BLaER1 (cell line): ENCODE measurements around the gene TEAD3.

Experiments
- H3K27ac ChIP-seq: shearing (Covaris generic); formaldehyde crosslinking; 2 replicates; pipeline ENCODE4 v1.8.1; 2022
- H3K27me3 ChIP-seq: shearing (Covaris generic); formaldehyde crosslinking; 2 replicates; pipeline ENCODE4 v1.8.1; 2022
- H3K36me3 ChIP-seq: shearing (Covaris generic); formaldehyde crosslinking; 2 replicates; pipeline ENCODE4 v1.8.1; 2022
- H3K4me1 ChIP-seq: shearing (Covaris generic); formaldehyde crosslinking; 2 replicates; pipeline ENCODE4 v1.8.1; 2022
- H3K4me2 ChIP-seq: shearing (Covaris generic); formaldehyde crosslinking; 2 replicates; pipeline ENCODE4 v1.8.1; 2022
- H3K4me3 ChIP-seq: shearing (Covaris generic); formaldehyde crosslinking; 2 replicates; pipeline ENCODE4 v1.8.1; 2022
- H3K9ac ChIP-seq: shearing (Covaris generic); formaldehyde crosslinking; 2 replicates; pipeline ENCODE4 v1.8.1; 2022
- H3K9me3 ChIP-seq: shearing (Covaris generic); formaldehyde crosslinking; 2 replicates; pipeline ENCODE4 v1.8.1; 2022
- H4K20me1 ChIP-seq: shearing (Covaris generic); formaldehyde crosslinking; 2 replicates; pipeline ENCODE4 v1.8.1; 2022
- Cebpa-rat ChIP-seq: shearing (Covaris generic); IDR thresholded peaks from 2 replicates; pipeline ENCODE4 v1.8.1; 2022

TEAD3 gene

DNA sequence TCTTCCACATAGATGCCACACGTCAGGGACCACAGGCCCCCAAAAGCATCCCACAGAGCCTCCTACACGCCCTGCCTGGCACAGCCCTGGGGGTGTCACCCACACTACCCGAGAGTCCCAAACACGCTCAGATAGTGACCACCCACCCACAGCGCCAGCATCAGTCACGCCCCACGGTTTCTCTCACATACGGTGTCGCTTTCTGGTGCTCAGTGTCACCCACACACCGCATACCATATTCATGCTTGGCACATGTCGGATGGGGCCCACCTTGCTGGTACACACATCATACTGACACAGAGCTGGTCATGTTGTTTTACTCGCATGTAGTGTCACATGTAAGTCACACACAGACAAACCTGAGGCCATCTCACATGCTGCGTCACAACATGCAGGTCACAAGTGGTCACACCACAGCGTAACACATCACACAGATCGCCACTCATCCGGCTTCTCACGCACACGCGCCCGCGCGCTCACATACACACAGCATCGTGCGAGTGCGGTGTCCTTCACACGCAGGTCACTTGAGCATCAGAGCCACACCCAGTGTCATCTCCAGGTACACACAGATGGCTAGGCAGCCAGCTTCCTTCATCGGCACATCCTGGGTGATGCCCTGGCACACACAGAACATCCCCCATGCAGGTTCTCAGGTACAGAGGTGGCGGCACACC, 3.4 kb downstream of the TEAD3 start:
- no peaks in the 10 kb centered on the region for H3K9me3 ChIP-seq
- peaks cover 11% of the 10 kb centered on the region for H3K27me3 ChIP-seq
- H3K36me3 ChIP-seq, result no peaks in the 10 kb centered on the region
- H3K4me3 ChIP-seq, result no peak overlapping the region
- H3K4me1 ChIP-seq, result peaks cover 84% of the 10 kb centered on the region
- peaks cover 47% of the 10 kb centered on the region for H4K20me1 ChIP-seq
- peak overlapping the region; percentile 93 for H3K4me2 ChIP-seq
- no peak overlapping the region for H3K27ac ChIP-seq
- no peak overlapping the region for H3K9ac ChIP-seq
- TF ChIP-seq Cebpa-rat, result no peak

DNA sequence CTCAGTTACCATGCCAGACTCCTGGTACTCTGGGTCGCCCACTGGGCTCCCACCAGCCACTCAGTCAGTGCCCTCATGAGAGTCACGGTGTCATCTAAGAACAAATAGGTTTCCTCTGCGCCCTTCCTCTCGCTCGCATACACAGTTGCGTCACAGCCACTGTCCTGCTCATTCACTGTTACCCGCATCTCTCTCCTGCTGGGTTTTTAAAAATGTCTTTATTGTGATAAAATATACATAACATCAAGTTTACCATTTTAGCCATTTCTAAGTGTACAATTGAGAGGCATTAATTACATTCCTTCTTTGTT, 4.0 kb downstream of the TEAD3 start:
- Histone ChIP-seq H3K9ac (no peak overlapping the region), H4K20me1 (peaks cover 47% of the 10 kb centered on the region), H3K36me3 (no peaks in the 10 kb centered on the region), H3K27ac (no peak overlapping the region), H3K4me2 (peak overlapping the region; percentile 93), H3K4me3 (no peak overlapping the region), H3K9me3 (no peaks in the 10 kb centered on the region), H3K4me1 (peaks cover 84% of the 10 kb centered on the region), H3K27me3 (peaks cover 6% of the 10 kb centered on the region)
- TF ChIP-seq Cebpa-rat, result no peak

DNA sequence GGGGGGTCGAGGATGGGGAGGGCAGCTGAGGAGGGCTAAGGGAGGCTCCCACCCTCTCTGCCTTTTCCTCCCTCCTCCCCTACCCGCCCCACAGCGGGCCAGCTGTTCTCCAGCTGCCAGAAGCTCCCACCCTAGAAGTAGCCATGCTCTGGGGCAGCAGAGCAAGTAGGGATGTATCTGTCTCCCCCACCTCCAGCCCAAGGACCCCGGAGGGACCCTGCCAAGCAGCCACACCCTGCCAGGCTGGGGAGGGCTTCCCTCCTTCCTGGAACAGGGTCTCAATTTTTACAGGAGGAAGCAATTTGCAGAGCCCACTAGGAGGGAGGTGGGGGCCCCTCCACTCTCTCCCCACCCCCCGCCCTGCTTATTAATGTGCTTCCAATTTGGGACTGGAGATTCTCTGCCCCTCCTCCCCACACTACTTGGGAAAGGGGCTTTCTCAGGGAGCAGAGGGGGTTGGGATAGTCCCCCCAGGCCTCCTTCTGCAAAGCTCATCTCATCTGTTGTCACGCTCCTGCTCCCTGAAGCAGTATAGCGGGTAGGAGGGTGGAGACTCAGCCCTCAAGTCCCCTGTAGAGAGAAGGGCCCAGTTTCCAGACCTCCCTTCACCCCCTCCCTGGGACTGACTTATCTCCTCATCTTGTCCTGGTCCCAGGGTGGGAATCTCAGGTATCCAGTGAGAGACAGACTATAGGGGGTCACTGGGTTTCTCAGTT, 4.5 kb downstream of the TEAD3 start:
- peaks cover 47% of the 10 kb centered on the region for H4K20me1 ChIP-seq
- H3K27me3 ChIP-seq, result peaks cover under 1% of the 10 kb centered on the region; the same call in 1 of the 2 replicates
- H3K9ac ChIP-seq, result no peak overlapping the region
- H3K4me2 ChIP-seq, result peak overlapping the region; percentile 93
- peaks cover 84% of the 10 kb centered on the region for H3K4me1 ChIP-seq
- H3K4me3 ChIP-seq, result no peak overlapping the region
- no peaks in the 10 kb centered on the region for H3K36me3 ChIP-seq
- H3K9me3 ChIP-seq, result no peaks in the 10 kb centered on the region
- H3K27ac ChIP-seq, result no peak overlapping the region
- no peak for TF ChIP-seq Cebpa-rat

DNA sequence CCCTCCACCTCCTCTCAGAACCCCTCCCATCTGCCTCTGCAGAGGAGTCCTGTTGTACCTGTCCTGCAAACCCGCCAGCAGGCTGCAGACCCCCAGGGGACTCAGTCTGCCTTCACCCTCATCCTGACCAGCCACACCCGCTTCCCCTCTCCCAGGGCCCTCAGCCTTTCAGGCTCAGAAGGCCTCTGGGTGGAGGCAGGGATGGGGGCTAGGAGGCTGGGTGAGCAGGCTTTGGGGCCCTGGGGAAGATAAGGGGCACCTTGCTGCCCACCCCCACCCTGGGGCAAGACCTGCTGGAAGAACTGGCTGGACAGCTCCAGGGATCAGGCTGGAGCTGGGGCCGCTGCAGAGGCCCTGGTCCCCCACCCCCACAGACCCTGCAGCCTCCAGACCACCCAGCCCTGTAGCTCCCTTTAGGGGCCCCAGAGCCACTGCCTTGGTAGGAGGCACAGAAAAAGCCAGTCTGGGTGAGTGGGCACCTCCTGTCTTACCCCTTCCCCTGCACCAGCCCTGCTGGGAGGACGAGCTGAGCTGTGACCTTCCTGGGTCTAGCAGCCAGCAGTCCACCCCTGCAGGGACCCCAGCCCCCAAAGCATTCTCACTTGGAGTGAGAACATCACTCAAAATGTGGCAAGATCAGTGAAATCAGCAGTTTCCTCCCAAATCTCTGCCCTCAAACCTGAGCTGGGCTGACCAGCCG, 5.2 kb downstream of the TEAD3 start:
- Histone ChIP-seq H3K27me3 (no peaks in the 10 kb centered on the region), H4K20me1 (peaks cover 47% of the 10 kb centered on the region), H3K27ac (no peak overlapping the region; the same call in 1 of the 2 replicates), H3K4me2 (peak overlapping the region; percentile 93), H3K4me1 (peaks cover 82% of the 10 kb centered on the region), H3K4me3 (no peak overlapping the region), H3K36me3 (no peaks in the 10 kb centered on the region), H3K9me3 (no peaks in the 10 kb centered on the region), H3K9ac (no peak overlapping the region)
- no peak for TF ChIP-seq Cebpa-rat

DNA sequence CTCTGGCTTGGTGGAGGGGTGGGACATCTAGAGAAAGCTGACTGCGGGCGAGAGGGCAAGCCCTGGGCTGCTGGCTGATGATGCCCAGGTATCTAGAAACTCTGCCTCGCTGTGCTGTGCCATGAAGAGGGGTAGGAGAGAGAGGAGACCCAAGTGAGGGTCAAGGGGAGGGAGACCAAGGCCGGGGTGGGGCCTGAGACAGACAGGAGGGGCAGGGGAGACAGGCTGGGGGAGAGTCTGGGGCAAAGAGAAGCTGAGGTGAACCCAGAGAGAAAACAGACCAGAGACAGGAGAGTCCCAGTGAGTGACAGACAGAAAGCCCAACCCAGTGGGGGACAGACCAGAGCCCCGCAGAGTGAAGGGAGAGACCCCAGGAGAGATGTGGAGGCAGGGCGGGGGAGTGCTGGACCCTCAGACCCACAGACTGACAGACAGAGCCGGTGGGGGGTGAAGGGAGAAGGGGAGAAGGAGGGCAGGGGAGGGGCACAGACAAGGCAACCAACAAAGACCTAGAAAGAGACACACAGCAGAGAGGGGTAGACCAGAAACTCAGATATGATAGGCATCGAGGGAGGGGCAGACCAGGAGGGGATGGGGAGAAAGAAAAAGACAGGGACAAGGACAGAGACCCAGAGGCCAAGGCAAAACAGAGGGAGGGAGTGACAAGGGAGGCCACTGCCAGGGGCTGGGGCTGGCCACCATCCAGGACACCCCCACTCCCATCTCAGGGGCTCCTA, 5.9 kb downstream of the TEAD3 start:
- no peaks in the 10 kb centered on the region for H3K36me3 ChIP-seq
- peaks cover 47% of the 10 kb centered on the region for H4K20me1 ChIP-seq
- H3K9ac ChIP-seq, result no peak overlapping the region
- H3K4me2 ChIP-seq, result peak overlapping the region; percentile 93
- no peak for TF ChIP-seq Cebpa-rat
- no peak overlapping the region for H3K4me3 ChIP-seq
- H3K27ac ChIP-seq, result no peak overlapping the region
- H3K4me1 ChIP-seq, result peaks cover 78% of the 10 kb centered on the region
- H3K9me3 ChIP-seq, result no peaks in the 10 kb centered on the region
- H3K27me3 ChIP-seq, result no peaks in the 10 kb centered on the region

DNA sequence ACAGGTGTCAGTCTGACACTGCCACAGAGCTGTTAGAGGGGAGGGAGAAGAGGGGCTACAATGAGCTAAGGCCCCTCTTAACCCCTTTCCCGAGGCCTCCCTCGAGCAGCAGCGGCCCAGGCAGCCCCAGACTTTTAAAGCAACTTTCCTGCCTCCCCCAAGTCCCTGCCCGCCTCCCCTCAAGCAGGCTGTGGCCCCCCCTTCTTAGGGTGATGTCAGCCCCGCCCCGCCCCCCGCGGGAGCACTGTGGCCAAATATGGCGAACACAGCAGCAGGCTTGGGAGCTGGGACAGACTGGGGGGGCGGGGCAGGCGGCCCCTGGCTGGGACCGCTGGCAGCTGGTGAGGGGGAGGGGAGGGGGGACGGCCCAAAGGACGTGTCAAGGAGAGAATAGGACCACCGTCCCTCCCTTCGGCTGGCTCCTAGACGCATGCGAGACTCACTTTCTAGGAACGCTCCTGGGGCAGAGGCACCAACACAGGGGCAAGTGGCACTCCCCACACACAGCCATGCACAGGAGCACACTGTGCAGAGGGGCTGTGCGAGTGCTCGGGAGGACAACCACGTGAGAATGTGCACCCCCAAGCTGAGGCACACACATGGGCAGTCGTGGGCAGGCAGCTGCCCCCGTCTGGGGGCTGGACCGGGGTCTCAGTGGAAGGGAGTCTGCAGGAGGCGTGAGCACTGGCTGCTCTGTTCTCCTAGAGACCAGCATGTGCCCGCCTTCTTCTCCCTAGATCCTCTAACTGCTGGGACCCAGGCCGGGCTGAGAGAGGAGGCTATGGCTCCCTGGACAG, 6.7 kb downstream of the TEAD3 start:
- no peak overlapping the region for H3K4me3 ChIP-seq
- H3K27ac ChIP-seq, result no peak overlapping the region
- no peaks in the 10 kb centered on the region for H3K36me3 ChIP-seq
- TF ChIP-seq Cebpa-rat, result no peak
- peaks cover 41% of the 10 kb centered on the region for H4K20me1 ChIP-seq
- H3K27me3 ChIP-seq, result no peaks in the 10 kb centered on the region
- no peak overlapping the region for H3K9ac ChIP-seq
- H3K4me2 ChIP-seq, result peak overlapping the region; percentile 51
- H3K9me3 ChIP-seq, result no peaks in the 10 kb centered on the region
- peaks cover 70% of the 10 kb centered on the region for H3K4me1 ChIP-seq

DNA sequence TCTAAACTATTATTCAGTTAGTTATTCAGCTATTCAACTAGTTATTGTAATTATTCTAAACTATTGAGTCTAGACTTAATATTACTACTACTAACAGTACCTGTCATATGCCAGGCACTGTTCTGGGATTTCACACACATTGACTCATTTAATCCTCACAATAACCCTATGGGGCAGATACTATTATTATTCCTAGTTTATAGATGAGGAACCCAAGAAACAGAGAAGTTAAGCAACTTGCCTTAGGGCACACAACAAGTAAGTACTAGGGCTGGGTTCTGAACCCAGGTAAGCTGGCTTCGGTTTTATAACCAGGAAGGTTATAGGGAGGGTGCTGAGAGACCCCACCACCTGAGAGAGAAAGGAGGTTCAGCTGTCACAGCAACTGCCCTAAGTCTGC, 7.8 kb downstream of the TEAD3 start:
- Histone ChIP-seq H4K20me1 (peaks cover 30% of the 10 kb centered on the region), H3K27ac (no peak overlapping the region), H3K4me1 (peaks cover 58% of the 10 kb centered on the region), H3K4me2 (no peak overlapping the region), H3K9ac (no peak overlapping the region), H3K27me3 (no peaks in the 10 kb centered on the region), H3K9me3 (no peaks in the 10 kb centered on the region), H3K4me3 (no peak overlapping the region), H3K36me3 (no peaks in the 10 kb centered on the region)
- no peak for TF ChIP-seq Cebpa-rat

DNA sequence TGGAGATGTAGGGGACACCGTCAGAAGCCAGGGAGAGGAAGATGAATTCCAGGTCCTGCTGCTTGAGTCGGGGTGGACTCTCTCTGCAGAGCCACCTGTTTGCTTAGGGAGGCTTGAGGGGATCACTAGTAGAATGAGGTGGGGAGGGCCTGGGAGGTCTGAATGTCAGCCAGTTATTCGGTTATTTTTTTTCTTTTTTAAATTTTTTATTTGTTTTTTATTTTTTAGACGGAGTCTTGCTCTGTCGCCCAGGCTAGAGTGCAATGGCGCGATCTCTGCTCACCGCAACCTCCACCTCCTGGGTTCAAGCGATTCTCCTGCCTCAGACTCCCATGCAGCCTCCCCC, 8.4 kb downstream of the TEAD3 start:
- Histone ChIP-seq H3K4me2 (peak overlapping the region; percentile 50), H3K9ac (no peak overlapping the region), H4K20me1 (peaks cover 24% of the 10 kb centered on the region), H3K4me1 (peaks cover 53% of the 10 kb centered on the region), H3K9me3 (no peaks in the 10 kb centered on the region), H3K27ac (no peak overlapping the region; the same call in 1 of the 2 replicates), H3K27me3 (no peaks in the 10 kb centered on the region), H3K4me3 (no peak overlapping the region), H3K36me3 (no peaks in the 10 kb centered on the region)
- no peak for TF ChIP-seq Cebpa-rat
